ENCODE results near the gene RAP1GAP. TPM values are rescaled to one million over a fixed set of nuclear protein-coding genes. Genes with fewer than 3 reads are reported as not detected.

Gene RAP1GAP
- polyA plus RNA-seq, 3 donors = 0.04 TPM; not detected in 2

GRCh38 chr1:21704145-21704544 is 35.0 kb upstream of the RAP1GAP start:
- no peak overlapping the region for H3K4me3 Mint-ChIP-seq
- no peaks in the 10 kb centered on the region for H3K9me3 Mint-ChIP-seq
- no peak for TF ChIP-seq CTCF (IDR thresholded peaks at IDR 0.05)
- intact Hi-C loops (cut with micrococcal nuclease) = loop anchor here in 1 of 2 donors (10.0 kb wide), 1 partner anchor 261 kb away; no protein-coding TSS in a partner anchor
- H3K4me1 Mint-ChIP-seq = peaks cover 15% of the 10 kb centered on the region
- H3K4me3 ChIP-seq (replicated peaks in 1 of 3; ENCODE audit: low read depth in 2 of 3, low read length in 3 of 3) = no peak overlapping the region
- H3K27ac Mint-ChIP-seq = peak overlapping the region in 2 of 7 donors; percentile 1 to 24
- H3K4me1 ChIP-seq (ENCODE audit: control insufficient read depth in 1 of 2, insufficient read depth in 2 of 2, low read length in 2 of 2) = peaks cover 5 to 8% of the 10 kb centered on the region in 2 donors
- H2AFZ ChIP-seq (ENCODE audit: insufficient read depth, low read depth, low read length, poor library complexity, severe bottlenecking) = no peak overlapping the region
- peaks cover 17% of the 10 kb centered on the region for H4K20me1 ChIP-seq (ENCODE audit: insufficient read depth, low read length)
- H3K9me3 ChIP-seq (replicated peaks in 1 of 2; ENCODE audit: control insufficient read depth in 1 of 2, insufficient read depth in 1 of 2, low read length in 2 of 2) = no peaks in the 10 kb centered on the region
- peak overlapping the region in 1 of 2 donors; percentile 32 for H3K27ac ChIP-seq (ENCODE audit: low read depth in 1 of 2, low read length in 2 of 2)
- peaks cover 18% of the 10 kb centered on the region for H3K79me2 ChIP-seq (ENCODE audit: insufficient read depth, low read length)
- peaks cover 69 to 76% of the 10 kb centered on the region in 2 donors for H3K36me3 ChIP-seq (replicated peaks in 1 of 2; ENCODE audit: control insufficient read depth in 1 of 2, insufficient read depth in 2 of 2, low read length in 2 of 2)
- H3K9ac ChIP-seq (ENCODE audit: insufficient read depth, low read length, poor library complexity, severe bottlenecking) = no peak overlapping the region
- DNase-seq = no peak
- no peaks in the 10 kb centered on the region for H3K27me3 ChIP-seq (ENCODE audit: control insufficient read depth in 2 of 2, insufficient read depth in 2 of 2, low read length in 2 of 2)
- peaks cover 71 to 90% of the 10 kb centered on the region in 2 donors for H3K36me3 Mint-ChIP-seq
- H3K4me2 ChIP-seq (replicated peaks; ENCODE audit: extremely low read depth, low read length, poor library complexity, severe bottlenecking) = no peak overlapping the region
- no CpG with 5 or more reads among the region's 5 CpGs for WGBS (ENCODE audit: insufficient coverage)
- H3K27me3 Mint-ChIP-seq (ENCODE audit: low read depth in 3 of 3) = no peaks in the 10 kb centered on the region

DNA sequence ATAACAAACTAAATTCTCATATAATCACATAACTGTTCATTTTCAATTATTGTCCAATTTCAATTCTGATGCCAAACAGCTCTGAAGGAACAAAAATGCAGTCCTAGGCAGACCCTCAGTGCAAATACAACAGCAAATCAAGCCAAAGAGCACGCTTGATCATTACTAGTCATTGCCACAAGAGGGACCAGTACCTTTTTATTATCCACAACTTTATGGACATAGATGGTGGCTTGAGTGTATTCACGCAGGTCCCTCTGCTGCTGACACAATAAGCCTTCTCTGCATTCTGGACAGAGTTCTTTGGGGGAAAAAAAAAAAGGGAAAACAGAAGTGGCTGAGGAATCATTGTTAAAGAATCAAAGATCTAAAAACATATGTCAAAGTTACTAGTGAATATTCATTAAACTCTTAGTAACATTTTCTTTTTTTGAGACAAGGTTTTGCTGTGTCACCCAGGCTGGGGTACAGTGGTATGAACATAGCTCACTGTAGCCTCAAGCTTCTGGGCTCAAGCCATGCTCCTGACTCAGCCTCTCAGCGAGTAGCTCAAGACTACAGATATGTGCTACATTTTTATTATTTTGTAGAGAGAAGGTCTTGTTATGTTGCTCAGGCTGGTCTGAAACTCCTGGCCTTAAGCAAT is 34.3 kb upstream of the RAP1GAP start:
- Histone ChIP-seq H3K9me3 (replicated peaks in 1 of 2; ENCODE audit: control insufficient read depth in 1 of 2, insufficient read depth in 1 of 2, low read length in 2 of 2) (no peaks in the 10 kb centered on the region), H3K27me3 (ENCODE audit: control insufficient read depth in 2 of 2, insufficient read depth in 2 of 2, low read length in 2 of 2) (no peaks in the 10 kb centered on the region), H4K20me1 (ENCODE audit: insufficient read depth, low read length) (peaks cover 17% of the 10 kb centered on the region), H3K4me1 (ENCODE audit: control insufficient read depth in 1 of 2, insufficient read depth in 2 of 2, low read length in 2 of 2) (peaks cover 5 to 8% of the 10 kb centered on the region in 2 donors), H3K4me2 (replicated peaks; ENCODE audit: extremely low read depth, low read length, poor library complexity, severe bottlenecking) (no peak overlapping the region), H3K27ac (ENCODE audit: low read depth in 1 of 2, low read length in 2 of 2) (peak overlapping the region in 1 of 2 donors; percentile 32), H3K4me3 (replicated peaks in 1 of 3; ENCODE audit: low read depth in 2 of 3, low read length in 3 of 3) (no peak overlapping the region), H3K36me3 (replicated peaks in 1 of 2; ENCODE audit: control insufficient read depth in 1 of 2, insufficient read depth in 2 of 2, low read length in 2 of 2) (peaks cover 67 to 78% of the 10 kb centered on the region in 2 donors), H2AFZ (ENCODE audit: insufficient read depth, low read depth, low read length, poor library complexity, severe bottlenecking) (no peak overlapping the region), H3K79me2 (ENCODE audit: insufficient read depth, low read length) (peaks cover 15% of the 10 kb centered on the region), H3K9ac (ENCODE audit: insufficient read depth, low read length, poor library complexity, severe bottlenecking) (no peak overlapping the region)
- no CpG with 5 or more reads among the region's 3 CpGs for WGBS (ENCODE audit: insufficient coverage)
- DNase-seq = peak in 2 of 3 donors; percentile 5 to 12
- no peaks in the 10 kb centered on the region for H3K27me3 Mint-ChIP-seq (ENCODE audit: low read depth in 3 of 3)
- H3K4me3 Mint-ChIP-seq = no peak overlapping the region
- peaks cover 15% of the 10 kb centered on the region for H3K4me1 Mint-ChIP-seq
- H3K9me3 Mint-ChIP-seq = no peaks in the 10 kb centered on the region
- H3K36me3 Mint-ChIP-seq = peaks cover 74 to 90% of the 10 kb centered on the region in 2 donors
- TF ChIP-seq CTCF (IDR thresholded peaks at IDR 0.05) = peak; percentile 54
- H3K27ac Mint-ChIP-seq = peak overlapping the region in 2 of 7 donors; percentile 48 to 55
- intact Hi-C loops (cut with micrococcal nuclease) = loop anchor here in 1 of 2 donors (10.0 kb wide), 1 partner anchor 261 kb away; no protein-coding TSS in a partner anchor
